HepG2 (cell line): ENCODE data around the gene TSHZ2. TPM values are rescaled to one million over a fixed set of nuclear protein-coding genes. Genes with fewer than 3 reads are reported as not detected.

Experiments used
- CBX2 ChIP-seq, 2 experiments: fragments of 200-600 bp in 1 of 2; sonication (generic); formaldehyde crosslinking in 1 of 2; IDR thresholded peaks; 2 replicates each; pipeline versions ENCODE4 v1.7.0 to v1.8.1; 2018 to 2022; ENCODE audit warnings: low read depth in 2 of 2, low read length in 1 of 2, mild to moderate bottlenecking in 1 of 2, missing genetic modification reagents in 1 of 2
- ELF3 ChIP-seq: IDR thresholded peaks from 2 replicates; pipeline ENCODE4 v1.6.1; 2016; ENCODE audit warnings: missing genetic modification reagents, missing compliant biosample characterization
- GTF2F1 ChIP-seq: fragments of 150-350 bp; IDR thresholded peaks from 2 replicates; pipeline ENCODE4 v1.6.1; 2014; ENCODE audit warnings: low read length
- HHEX ChIP-seq: IDR thresholded peaks from 2 replicates; pipeline ENCODE4 v1.6.1; 2016; ENCODE audit warnings: control low read depth
- HMG20A ChIP-seq: IDR thresholded peaks from 2 replicates; pipeline ENCODE4 v1.6.1; 2016; ENCODE audit warnings: borderline replicate concordance
- KLF16 ChIP-seq, 2 experiments: sonication (generic) in 1 of 2; formaldehyde crosslinking in 1 of 2; IDR thresholded peaks; 2 replicates each; pipeline versions ENCODE4 v1.6.1 to v1.8.0; 2016 to 2023; ENCODE audit warnings: missing genetic modification reagents in 2 of 2, missing compliant biosample characterization in 1 of 2
- KLF6 ChIP-seq: IDR thresholded peaks from 2 replicates; pipeline ENCODE4 v1.8.0; 2016; ENCODE audit warnings: missing biosample characterization, missing genetic modification reagents
- NFE2L1 ChIP-seq: sonication (generic); formaldehyde crosslinking; IDR thresholded peaks from 2 replicates; pipeline ENCODE4 v1.4.0; 2020; ENCODE audit warnings: missing genetic modification reagents, mild to moderate bottlenecking, borderline replicate concordance
- NFKBIZ ChIP-seq: IDR thresholded peaks from 2 replicates; pipeline ENCODE4 v1.6.1; 2018; ENCODE audit warnings: missing genetic modification reagents, missing compliant biosample characterization
- PRPF4 ChIP-seq: fragments of 200-400 bp; formaldehyde crosslinking; IDR thresholded peaks from 2 replicates; pipeline ENCODE4 v1.6.1; 2016; ENCODE audit warnings: low read length, low read depth; ENCODE audit not compliant: poor library complexity, severe bottlenecking
- RAD51 ChIP-seq: fragments of 450-650 bp; IDR thresholded peaks from 2 replicates; pipeline ENCODE4 v1.6.1; 2016; ENCODE audit warnings: borderline replicate concordance
- TGIF2 ChIP-seq: IDR thresholded peaks from 2 replicates; pipeline ENCODE4 v1.6.1; 2016; ENCODE audit warnings: control low read depth, missing compliant biosample characterization
- ZNF354B ChIP-seq: sonication (generic); formaldehyde crosslinking; IDR thresholded peaks from 2 replicates; pipeline ENCODE4 v1.8.0; 2022; ENCODE audit warnings: mild to moderate bottlenecking, missing genetic modification reagents
- ZNF557 ChIP-seq: sonication (generic); formaldehyde crosslinking; IDR thresholded peaks from 2 replicates; pipeline ENCODE4 v1.4.0; 2020; ENCODE audit warnings: missing genetic modification reagents
- ZNF713 ChIP-seq: sonication (generic); formaldehyde crosslinking; IDR thresholded peaks from 2 replicates; pipeline ENCODE4 v1.4.0; 2020; ENCODE audit warnings: mild to moderate bottlenecking, missing genetic modification reagents
- polyA plus RNA-seq, 8 experiments: library from polyadenylated mRNA; depleted of rRNA in 3 of 8; stranded (reverse) in 7 of 8; unstranded in 1 of 8; fragments of >200 nt; fragmentation: Illumina TruSeq in 4 of 8; extraction: Trizol in 4 of 8; gene quantifications; 2 replicates each; pipeline versions ENCODE4 v1.2.1 to v1.2.3, GENCODE V29; 2011 to 2016; ENCODE audit warnings: low read depth in 4 of 8, missing spikeins in 1 of 8, mixed read lengths in 1 of 8; ENCODE audit not compliant: insufficient read depth in 1 of 8
- total RNA-seq, 5 experiments: library from RNA; depleted of rRNA; stranded (reverse); fragments of >200 nt; fragmentation: Illumina TruSeq; extraction: Trizol; gene quantifications; 2 replicates each; pipeline ENCODE4 v1.2.3, GENCODE V29; 2016; ENCODE audit warnings: low read depth in 1 of 5
- TF ChIP-seq, protein P1 (sequence below): sonication (generic); formaldehyde crosslinking; IDR thresholded peaks from 2 replicates; pipeline ENCODE4 v1.8.1; 2022; ENCODE audit warnings: low read depth, mild to moderate bottlenecking, missing genetic modification reagents
- TF ChIP-seq, protein P2 (sequence below): sonication (generic); formaldehyde crosslinking; conservative IDR thresholded peaks from 2 replicates; pipeline ENCODE4 v1.4.0; 2020; ENCODE audit warnings: missing genetic modification reagents
- TF ChIP-seq, protein P3 (sequence below): sonication (generic); formaldehyde crosslinking; IDR thresholded peaks from 2 replicates; pipeline ENCODE4 v1.5.1; 2020; ENCODE audit warnings: mild to moderate bottlenecking, missing genetic modification reagents, moderate library complexity
- TF ChIP-seq, protein P4 (sequence below): IDR thresholded peaks from 2 replicates; pipeline ENCODE4 v1.6.1; 2016; ENCODE audit warnings: low read depth, borderline replicate concordance

Gene TSHZ2
- total and polyA plus RNA-seq, 2 of the 13 experiments (the other 11 are each of a cell fraction or from before 2014, with no cell fraction given), result 0.01 TPM; not detected in 1

DNA sequence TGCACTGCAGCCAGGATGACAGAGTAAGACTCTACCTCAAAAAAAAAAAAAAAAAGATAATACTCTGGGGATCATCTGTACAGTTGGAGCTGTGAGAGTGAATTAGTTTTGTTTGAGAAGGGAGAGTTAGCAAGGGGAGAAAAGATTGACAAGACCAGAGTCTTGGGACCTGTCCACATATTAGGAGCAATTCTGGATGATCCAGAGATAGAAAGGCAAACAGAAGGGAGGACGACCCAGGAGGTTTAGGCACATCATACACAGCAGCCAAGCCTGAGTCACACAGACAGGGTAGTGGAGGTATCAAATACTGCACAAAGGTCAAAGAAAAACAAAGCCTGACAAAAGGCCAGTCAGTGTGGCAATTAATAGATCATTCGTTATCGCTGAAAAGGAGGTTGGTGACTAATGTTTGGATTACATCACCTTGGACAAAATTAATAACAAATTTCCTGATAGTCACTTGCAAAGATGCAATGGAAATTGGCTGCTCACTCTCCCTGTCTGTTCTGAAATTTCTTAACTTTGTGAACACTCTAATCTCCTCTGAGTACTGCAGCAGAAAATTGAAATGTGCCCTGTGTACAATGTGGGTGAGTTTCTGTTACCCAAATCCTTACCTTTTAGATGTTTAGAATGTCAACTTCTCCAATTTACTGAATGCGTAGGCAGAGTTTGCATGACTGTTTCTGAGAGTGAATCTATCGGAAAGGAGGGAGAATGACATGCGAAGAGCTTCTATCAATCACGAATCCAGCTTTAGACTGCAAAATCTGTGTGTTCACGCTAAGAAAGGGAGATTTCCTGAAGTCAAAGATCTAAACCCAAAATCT lies 105.4 kb downstream of the TSHZ2 start (continued):
- TF ChIP-seq, protein P1, sequence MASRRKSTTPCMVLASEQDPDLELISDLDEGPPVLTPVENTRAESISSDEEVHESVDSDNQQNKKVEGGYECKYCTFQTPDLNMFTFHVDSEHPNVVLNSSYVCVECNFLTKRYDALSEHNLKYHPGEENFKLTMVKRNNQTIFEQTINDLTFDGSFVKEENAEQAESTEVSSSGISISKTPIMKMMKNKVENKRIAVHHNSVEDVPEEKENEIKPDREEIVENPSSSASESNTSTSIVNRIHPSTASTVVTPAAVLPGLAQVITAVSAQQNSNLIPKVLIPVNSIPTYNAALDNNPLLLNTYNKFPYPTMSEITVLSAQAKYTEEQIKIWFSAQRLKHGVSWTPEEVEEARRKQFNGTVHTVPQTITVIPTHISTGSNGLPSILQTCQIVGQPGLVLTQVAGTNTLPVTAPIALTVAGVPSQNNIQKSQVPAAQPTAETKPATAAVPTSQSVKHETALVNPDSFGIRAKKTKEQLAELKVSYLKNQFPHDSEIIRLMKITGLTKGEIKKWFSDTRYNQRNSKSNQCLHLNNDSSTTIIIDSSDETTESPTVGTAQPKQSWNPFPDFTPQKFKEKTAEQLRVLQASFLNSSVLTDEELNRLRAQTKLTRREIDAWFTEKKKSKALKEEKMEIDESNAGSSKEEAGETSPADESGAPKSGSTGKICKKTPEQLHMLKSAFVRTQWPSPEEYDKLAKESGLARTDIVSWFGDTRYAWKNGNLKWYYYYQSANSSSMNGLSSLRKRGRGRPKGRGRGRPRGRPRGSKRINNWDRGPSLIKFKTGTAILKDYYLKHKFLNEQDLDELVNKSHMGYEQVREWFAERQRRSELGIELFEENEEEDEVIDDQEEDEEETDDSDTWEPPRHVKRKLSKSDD, result no peak
- TF ChIP-seq TGIF2 (CRISPR knock-in tag), result peak; percentile 69; the same call in 1 of the 2 replicates
- TF ChIP-seq KLF16 (CRISPR knock-in tag; IDR thresholded peaks at IDR 0.05), result no peak; a peak in 1 of 4 replicates
- TF ChIP-seq GTF2F1, result no peak
- no peak for TF ChIP-seq NFE2L1
- TF ChIP-seq, protein P2, sequence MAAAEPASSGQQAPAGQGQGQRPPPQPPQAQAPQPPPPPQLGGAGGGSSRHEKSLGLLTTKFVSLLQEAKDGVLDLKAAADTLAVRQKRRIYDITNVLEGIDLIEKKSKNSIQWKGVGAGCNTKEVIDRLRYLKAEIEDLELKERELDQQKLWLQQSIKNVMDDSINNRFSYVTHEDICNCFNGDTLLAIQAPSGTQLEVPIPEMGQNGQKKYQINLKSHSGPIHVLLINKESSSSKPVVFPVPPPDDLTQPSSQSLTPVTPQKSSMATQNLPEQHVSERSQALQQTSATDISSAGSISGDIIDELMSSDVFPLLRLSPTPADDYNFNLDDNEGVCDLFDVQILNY (CRISPR knock-in tag), result no peak
- TF ChIP-seq HMG20A, result peak; percentile 88
- TF ChIP-seq, protein P3, sequence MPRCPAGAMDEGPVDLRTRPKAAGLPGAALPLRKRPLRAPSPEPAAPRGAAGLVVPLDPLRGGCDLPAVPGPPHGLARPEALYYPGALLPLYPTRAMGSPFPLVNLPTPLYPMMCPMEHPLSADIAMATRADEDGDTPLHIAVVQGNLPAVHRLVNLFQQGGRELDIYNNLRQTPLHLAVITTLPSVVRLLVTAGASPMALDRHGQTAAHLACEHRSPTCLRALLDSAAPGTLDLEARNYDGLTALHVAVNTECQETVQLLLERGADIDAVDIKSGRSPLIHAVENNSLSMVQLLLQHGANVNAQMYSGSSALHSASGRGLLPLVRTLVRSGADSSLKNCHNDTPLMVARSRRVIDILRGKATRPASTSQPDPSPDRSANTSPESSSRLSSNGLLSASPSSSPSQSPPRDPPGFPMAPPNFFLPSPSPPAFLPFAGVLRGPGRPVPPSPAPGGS (CRISPR knock-in tag), result 0 out of 2 replicates have a peak, but pooled peaks have one; percentile 29
- no peak for TF ChIP-seq ZNF713 (CRISPR knock-in tag)
- TF ChIP-seq ZNF557, result peak; percentile 88
- TF ChIP-seq KLF6, result 0 out of 2 replicates have a peak, but pooled peaks have one; percentile 59
- TF ChIP-seq RAD51, result no peak
- TF ChIP-seq HHEX, result peak; percentile 71; the same call in 1 of the 2 replicates
- no peak for TF ChIP-seq PRPF4
- TF ChIP-seq NFKBIZ, result 0 out of 2 replicates have a peak, but pooled peaks have one; percentile 81
- TF ChIP-seq ELF3 (CRISPR knock-in tag), result peak; percentile 94
- TF ChIP-seq ZNF354B (CRISPR knock-in tag), result no peak
- TF ChIP-seq CBX2 (IDR thresholded peaks at IDR 0.05; ENCODE audit: low read depth, low read length), result no peak
- no peak for TF ChIP-seq CBX2 (CRISPR knock-in tag; IDR thresholded peaks at IDR 0.05; ENCODE audit: low read depth)
- TF ChIP-seq, protein P4, sequence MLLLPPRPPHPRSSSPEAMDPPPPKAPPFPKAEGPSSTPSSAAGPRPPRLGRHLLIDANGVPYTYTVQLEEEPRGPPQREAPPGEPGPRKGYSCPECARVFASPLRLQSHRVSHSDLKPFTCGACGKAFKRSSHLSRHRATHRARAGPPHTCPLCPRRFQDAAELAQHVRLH (CRISPR knock-in tag), result peak; percentile 76; the same call in 1 of the 2 replicates
